ENCODE data around the gene OR10A2. TPM values are rescaled to one million over a fixed set of nuclear protein-coding genes. Genes with fewer than 3 reads are reported as not detected.
"Not testable (repeated sequence)": the region's sequence is repeated elsewhere in the genome, so short reads cannot be mapped to it uniquely, and the experiment has no call there.

OR10A2 gene
- total RNA-seq, 6 donors from 2014 or later, result not detected

GRCh38 chr11:6841694-6842093 lies 21.2 kb upstream of the OR10A2 start:
- H3K36me3 ChIP-seq, result no peaks in the 10 kb centered on the region
- no peak overlapping the region for H3K4me3 ChIP-seq
- no peak for TF ChIP-seq POLR2A (IDR thresholded peaks at IDR 0.05)
- no peak for TF ChIP-seq EP300 (IDR thresholded peaks at IDR 0.05)
- no peak for TF ChIP-seq POLR2AphosphoS5 (IDR thresholded peaks at IDR 0.05)
- TF ChIP-seq, protein P1, sequence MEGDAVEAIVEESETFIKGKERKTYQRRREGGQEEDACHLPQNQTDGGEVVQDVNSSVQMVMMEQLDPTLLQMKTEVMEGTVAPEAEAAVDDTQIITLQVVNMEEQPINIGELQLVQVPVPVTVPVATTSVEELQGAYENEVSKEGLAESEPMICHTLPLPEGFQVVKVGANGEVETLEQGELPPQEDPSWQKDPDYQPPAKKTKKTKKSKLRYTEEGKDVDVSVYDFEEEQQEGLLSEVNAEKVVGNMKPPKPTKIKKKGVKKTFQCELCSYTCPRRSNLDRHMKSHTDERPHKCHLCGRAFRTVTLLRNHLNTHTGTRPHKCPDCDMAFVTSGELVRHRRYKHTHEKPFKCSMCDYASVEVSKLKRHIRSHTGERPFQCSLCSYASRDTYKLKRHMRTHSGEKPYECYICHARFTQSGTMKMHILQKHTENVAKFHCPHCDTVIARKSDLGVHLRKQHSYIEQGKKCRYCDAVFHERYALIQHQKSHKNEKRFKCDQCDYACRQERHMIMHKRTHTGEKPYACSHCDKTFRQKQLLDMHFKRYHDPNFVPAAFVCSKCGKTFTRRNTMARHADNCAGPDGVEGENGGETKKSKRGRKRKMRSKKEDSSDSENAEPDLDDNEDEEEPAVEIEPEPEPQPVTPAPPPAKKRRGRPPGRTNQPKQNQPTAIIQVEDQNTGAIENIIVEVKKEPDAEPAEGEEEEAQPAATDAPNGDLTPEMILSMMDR (IDR thresholded peaks at IDR 0.05), result no peak
- no peaks in the 10 kb centered on the region for H3K4me1 ChIP-seq
- H3K27ac ChIP-seq, result no peak overlapping the region
- ATAC-seq (ENCODE audit: low FRiP score in 2 of 2), result no peak
- no peaks in the 10 kb centered on the region for H3K9me3 ChIP-seq
- no peak for DNase-seq
- H3K27me3 ChIP-seq, result no peaks in the 10 kb centered on the region

DNA sequence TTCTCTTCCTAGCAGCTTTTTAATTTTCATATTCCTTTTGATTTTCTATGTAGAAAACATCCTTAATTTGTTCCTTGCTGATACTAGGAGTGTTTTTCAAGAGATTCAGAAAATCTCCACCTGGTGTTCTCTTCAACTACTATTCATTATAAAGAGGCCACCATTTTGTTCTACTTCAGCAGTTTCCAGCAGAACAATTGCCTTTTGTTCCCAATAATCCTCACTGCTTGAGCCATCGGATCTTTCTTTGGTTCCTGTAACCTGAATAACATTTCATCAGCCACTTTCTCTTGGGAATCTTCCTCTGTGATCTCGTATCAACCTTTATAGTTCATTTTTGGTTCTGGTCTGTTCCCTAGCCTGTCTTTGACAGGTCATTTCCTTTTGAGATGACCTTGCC lies 19.2 kb upstream of the OR10A2 start:
- no peak overlapping the region for H3K27ac ChIP-seq
- no peaks in the 10 kb centered on the region for H3K36me3 ChIP-seq
- no peaks in the 10 kb centered on the region for H3K4me1 ChIP-seq
- no peak for TF ChIP-seq EP300 (IDR thresholded peaks at IDR 0.05)
- no peak for TF ChIP-seq POLR2AphosphoS5 (IDR thresholded peaks at IDR 0.05)
- TF ChIP-seq, protein P1 (IDR thresholded peaks at IDR 0.05), result no peak
- no peak for TF ChIP-seq POLR2A (IDR thresholded peaks at IDR 0.05)
- H3K9me3 ChIP-seq, result no peaks in the 10 kb centered on the region
- no peak overlapping the region for H3K4me3 ChIP-seq
- no peak for ATAC-seq (ENCODE audit: low FRiP score in 2 of 2)
- 53 to 58% methylated on average over 2 of the region's 2 CpGs for WGBS, 2 donors
- H3K27me3 ChIP-seq, result no peaks in the 10 kb centered on the region
- DNase-seq, result no peak

GRCh38 chr11:6844356-6844755 lies 18.5 kb upstream of the OR10A2 start:
- WGBS, 2 donors, result 89 to 92% methylated on average over 5 of the region's 5 CpGs
- ATAC-seq (ENCODE audit: low FRiP score in 2 of 2) (no peak), DNase-seq (no peak)

DNA sequence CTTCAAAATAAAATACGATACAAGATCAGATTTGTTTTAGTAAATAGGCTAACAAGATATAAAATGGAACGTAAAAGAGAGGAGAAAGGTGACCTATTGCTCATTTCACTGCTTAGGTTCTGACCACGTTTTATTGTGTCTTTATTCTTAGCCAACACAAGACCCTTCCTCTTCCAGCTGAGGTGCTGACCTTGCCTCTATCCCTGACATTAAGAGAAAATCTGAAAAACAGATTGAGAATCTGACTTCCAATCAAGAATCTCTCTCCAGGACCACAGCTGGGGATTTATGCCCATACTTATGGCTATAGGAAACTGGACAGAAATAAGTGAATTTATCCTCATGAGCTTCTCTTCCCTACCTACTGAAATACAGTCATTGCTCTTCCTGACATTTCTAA lies 17.5 kb upstream of the OR10A2 start, which contains the start of gene OR10A5:
OR10A5 (plus strand) TSS at position 301 of the 400 bp plus-strand sequence; CDS start at position 301, 0 bp downstream.
- Histone ChIP-seq H3K27ac (no peak within 1 kb of the TSS), H3K27me3 (no peaks in the 10 kb centered on the region), H3K9me3 (no peaks in the 10 kb centered on the region), H3K36me3 (no peaks in the 10 kb centered on the region), H3K4me3 (no peak within 1 kb of the TSS), H3K4me1 (no peaks in the 10 kb centered on the region)
- ATAC-seq (ENCODE audit: low FRiP score in 2 of 2), result no peak
- no peak for DNase-seq
- no peak for TF ChIP-seq EP300 (IDR thresholded peaks at IDR 0.05)
- TF ChIP-seq POLR2AphosphoS5 (IDR thresholded peaks at IDR 0.05), result no peak
- no peak for TF ChIP-seq POLR2A (IDR thresholded peaks at IDR 0.05)
- 76 to 85% methylated on average over 3 of the region's 3 CpGs for WGBS, 2 donors

More at GRCh38 chr11:6844356-6844755, 18.5 kb upstream of the OR10A2 start:
- TF ChIP-seq, protein P1 (IDR thresholded peaks at IDR 0.05), result no peak
- no peak for TF ChIP-seq POLR2AphosphoS5 (IDR thresholded peaks at IDR 0.05)
- TF ChIP-seq EP300 (IDR thresholded peaks at IDR 0.05), result no peak
- no peak for TF ChIP-seq POLR2A (IDR thresholded peaks at IDR 0.05)
- no peaks in the 10 kb centered on the region for H3K9me3 ChIP-seq
- no peak overlapping the region for H3K4me3 ChIP-seq
- H3K27me3 ChIP-seq, result no peaks in the 10 kb centered on the region
- H3K27ac ChIP-seq, result no peak overlapping the region
- no peaks in the 10 kb centered on the region for H3K36me3 ChIP-seq
- H3K4me1 ChIP-seq, result no peaks in the 10 kb centered on the region

GRCh38 chr11:6850526-6850925 lies 12.3 kb upstream of the OR10A2 start:
- 81 to 83% methylated on average over 2 of the region's 2 CpGs for WGBS, 2 donors
- H3K4me3 ChIP-seq, result no peak overlapping the region
- H3K27me3 ChIP-seq, result no peaks in the 10 kb centered on the region
- no peak overlapping the region for H3K27ac ChIP-seq
- DNase-seq (no peak), ATAC-seq (ENCODE audit: low FRiP score in 2 of 2) (no peak)
- no peaks in the 10 kb centered on the region for H3K4me1 ChIP-seq
- H3K36me3 ChIP-seq, result no peaks in the 10 kb centered on the region
- TF ChIP-seq EP300 (IDR thresholded peaks at IDR 0.05) (no peak), POLR2A (IDR thresholded peaks at IDR 0.05) (no peak), POLR2AphosphoS5 (IDR thresholded peaks at IDR 0.05) (no peak)
- TF ChIP-seq, protein P1 (IDR thresholded peaks at IDR 0.05), result no peak
- peaks cover 0 to 3% (median 0%) of the 10 kb centered on the region in 4 donors for H3K9me3 ChIP-seq

DNA sequence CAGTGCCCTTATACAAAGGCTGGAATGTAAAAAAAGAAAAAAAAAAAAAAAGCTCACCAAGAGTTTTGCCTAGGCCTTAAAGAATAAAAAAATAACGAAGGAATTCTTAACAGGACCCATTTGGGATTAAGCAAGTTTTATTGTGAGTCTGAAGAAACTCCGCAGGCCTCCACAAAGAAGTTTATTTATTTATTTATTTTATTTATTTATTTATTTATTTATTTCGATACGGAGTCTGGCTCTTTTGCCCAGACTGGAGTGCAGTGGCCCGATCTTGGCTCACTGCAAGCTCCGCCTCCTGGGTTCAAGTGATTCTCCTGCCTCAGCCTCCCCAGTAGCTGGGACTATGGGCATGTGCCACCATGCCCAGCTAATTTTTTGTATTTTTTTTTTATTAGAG lies 8.1 kb upstream of the OR10A2 start:
- not testable (repeated sequence) for H3K36me3 ChIP-seq; H3K4me1 ChIP-seq; H3K27me3 ChIP-seq; DNase-seq; ATAC-seq (ENCODE audit: low FRiP score in 2 of 2); H3K9me3 ChIP-seq; H3K27ac ChIP-seq; H3K4me3 ChIP-seq
- WGBS, 2 donors, result 94 to 97% methylated on average over 6 of the region's 6 CpGs
